ENCODE data around the gene CHI3L2. TPM values are rescaled to one million over a fixed set of nuclear protein-coding genes. Genes with fewer than 3 reads are reported as not detected.

The CHI3L2 gene
- total RNA-seq, 1 experiment from 2014 or later, result not detected

DNA sequence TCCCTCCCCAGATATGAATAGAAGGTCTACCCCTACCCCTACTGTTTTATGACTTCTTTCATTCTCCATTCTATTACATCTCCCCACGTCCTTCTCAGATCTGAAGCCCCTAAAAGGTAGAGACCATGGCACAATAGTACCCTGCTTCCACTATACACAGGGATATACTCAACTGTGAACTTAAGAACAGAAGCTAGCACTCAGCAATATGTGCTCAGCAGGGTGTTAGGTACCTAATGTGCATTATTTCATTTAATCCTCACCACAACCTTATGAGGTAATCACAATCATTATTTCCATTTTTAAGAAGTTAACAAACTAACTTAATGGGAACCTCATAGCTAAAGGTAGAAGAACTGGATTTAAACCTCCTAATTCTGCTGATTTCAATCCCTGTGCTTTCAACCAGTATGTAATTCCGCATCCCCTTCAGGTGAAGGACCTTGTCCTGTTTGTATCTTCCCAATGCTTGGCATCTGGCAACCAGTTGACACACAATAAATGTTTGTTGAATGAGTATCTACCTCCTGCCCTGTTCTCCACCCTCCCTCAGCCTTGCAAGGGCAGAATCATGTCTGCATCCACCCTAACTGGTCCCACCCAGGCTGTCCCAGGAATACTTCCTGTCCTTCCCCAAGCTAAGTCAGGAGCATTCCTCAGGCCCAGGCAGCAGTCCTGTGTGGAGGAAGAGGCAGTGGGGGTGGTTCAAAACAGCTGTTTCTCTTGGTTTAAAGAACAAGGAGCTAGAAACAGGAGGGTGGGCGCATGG, 33.6 kb upstream of the CHI3L2 start:
- CTCF ChIA-PET, result no interaction called here
- Histone ChIP-seq H3K27me3 (ENCODE audit: insufficient read depth, low read depth) (no peaks in the 10 kb centered on the region), H4K20me1 (ENCODE audit: insufficient read depth) (no peaks in the 10 kb centered on the region), H3F3A (ENCODE audit: insufficient read depth, low read depth) (peaks cover 13% of the 10 kb centered on the region), H2AFZ (no peak overlapping the region), H3K27ac (peak overlapping the region; percentile 79), H3K9me2 (ENCODE audit: insufficient read depth) (no peaks in the 10 kb centered on the region), H3K4me1 (replicated peaks; ENCODE audit: insufficient read depth) (peaks cover 48% of the 10 kb centered on the region), H3K36me3 (ENCODE audit: low read depth) (peaks cover 16% of the 10 kb centered on the region; the same call in 1 of the 2 replicates), H3K4me2 (peak overlapping the region; percentile 46), H3K9me3 (ENCODE audit: insufficient read depth, low read depth) (peaks cover 3% of the 10 kb centered on the region; the same call in 1 of the 2 replicates), H3K4me3 (no peak overlapping the region), H3K79me2 (ENCODE audit: low read depth) (no peaks in the 10 kb centered on the region)
- TF ChIP-seq, protein P1, sequence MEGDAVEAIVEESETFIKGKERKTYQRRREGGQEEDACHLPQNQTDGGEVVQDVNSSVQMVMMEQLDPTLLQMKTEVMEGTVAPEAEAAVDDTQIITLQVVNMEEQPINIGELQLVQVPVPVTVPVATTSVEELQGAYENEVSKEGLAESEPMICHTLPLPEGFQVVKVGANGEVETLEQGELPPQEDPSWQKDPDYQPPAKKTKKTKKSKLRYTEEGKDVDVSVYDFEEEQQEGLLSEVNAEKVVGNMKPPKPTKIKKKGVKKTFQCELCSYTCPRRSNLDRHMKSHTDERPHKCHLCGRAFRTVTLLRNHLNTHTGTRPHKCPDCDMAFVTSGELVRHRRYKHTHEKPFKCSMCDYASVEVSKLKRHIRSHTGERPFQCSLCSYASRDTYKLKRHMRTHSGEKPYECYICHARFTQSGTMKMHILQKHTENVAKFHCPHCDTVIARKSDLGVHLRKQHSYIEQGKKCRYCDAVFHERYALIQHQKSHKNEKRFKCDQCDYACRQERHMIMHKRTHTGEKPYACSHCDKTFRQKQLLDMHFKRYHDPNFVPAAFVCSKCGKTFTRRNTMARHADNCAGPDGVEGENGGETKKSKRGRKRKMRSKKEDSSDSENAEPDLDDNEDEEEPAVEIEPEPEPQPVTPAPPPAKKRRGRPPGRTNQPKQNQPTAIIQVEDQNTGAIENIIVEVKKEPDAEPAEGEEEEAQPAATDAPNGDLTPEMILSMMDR (conservative IDR thresholded peaks at IDR 0.05), result no peak
- TF ChIP-seq EZH2 (IDR thresholded peaks at IDR 0.05; ENCODE audit: low read depth), result no peak
- no peak for DNase-seq
- POLR2A ChIA-PET (ENCODE audit: unreplicated experiment), result no interaction called here
- intact Hi-C loops (cut with micrococcal nuclease; ENCODE audit: unreplicated experiment), result no loop called here
- BruUV-seq (replicated peaks), result no TSS peak

DNA sequence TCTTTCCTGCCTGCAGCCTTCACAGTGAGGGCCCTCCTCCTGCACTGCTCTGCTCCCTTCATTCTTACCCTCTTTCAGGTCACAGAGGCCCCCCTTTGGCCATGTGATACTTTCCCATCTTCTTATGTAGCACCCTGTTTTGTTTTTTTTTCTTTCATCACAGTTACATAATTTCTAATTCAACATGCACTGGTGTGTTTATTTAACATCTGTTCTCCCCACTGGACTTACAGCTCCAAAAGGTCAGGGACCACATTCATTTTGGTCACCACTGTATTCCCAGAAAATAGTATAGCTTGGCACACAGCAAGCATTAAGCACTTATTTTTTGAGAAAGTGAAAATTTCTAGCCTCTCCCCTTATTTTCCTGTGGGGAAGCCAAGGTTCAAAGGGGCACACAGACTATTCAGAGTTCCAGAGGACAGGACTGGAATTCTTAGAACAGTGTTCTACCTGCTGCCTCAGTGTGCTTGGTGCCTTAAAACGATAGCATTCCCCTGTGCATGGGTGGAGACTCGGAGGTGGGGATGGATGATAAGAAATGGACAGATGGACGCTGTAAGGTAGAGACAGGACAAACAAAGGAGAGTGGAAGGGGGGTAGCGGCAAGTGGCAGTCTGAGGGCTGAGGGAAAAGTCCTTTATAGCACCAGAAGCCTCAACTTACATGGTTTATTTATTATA, 32.4 kb upstream of the CHI3L2 start:
- ChIA-PET CTCF (no interaction called here), POLR2A (ENCODE audit: unreplicated experiment) (no interaction called here)
- no peak overlapping the region for H3K27ac ChIP-seq
- intact Hi-C loops (cut with micrococcal nuclease; ENCODE audit: unreplicated experiment), result no loop called here
- no peaks in the 10 kb centered on the region for H3K9me3 ChIP-seq (ENCODE audit: insufficient read depth, low read depth)
- H3K9me2 ChIP-seq (ENCODE audit: insufficient read depth), result no peaks in the 10 kb centered on the region
- no peak overlapping the region for H3K4me3 ChIP-seq
- H3F3A ChIP-seq (ENCODE audit: insufficient read depth, low read depth), result peaks cover 13% of the 10 kb centered on the region
- no peak overlapping the region for H2AFZ ChIP-seq
- H3K4me1 ChIP-seq (replicated peaks; ENCODE audit: insufficient read depth), result peaks cover 54% of the 10 kb centered on the region
- 0 out of 2 replicates have a peak, but pooled peaks cover 15% of the 10 kb centered on the region for H3K36me3 ChIP-seq (ENCODE audit: low read depth)
- no peak overlapping the region for H3K4me2 ChIP-seq
- H3K27me3 ChIP-seq (ENCODE audit: insufficient read depth, low read depth), result no peaks in the 10 kb centered on the region
- no TSS peak for BruUV-seq (replicated peaks)
- no peak for DNase-seq
- no peak for TF ChIP-seq EZH2 (IDR thresholded peaks at IDR 0.05; ENCODE audit: low read depth)
- TF ChIP-seq, protein P1 (conservative IDR thresholded peaks at IDR 0.05), result no peak
- peaks cover 4% of the 10 kb centered on the region for H3K79me2 ChIP-seq (ENCODE audit: low read depth)
- H4K20me1 ChIP-seq (ENCODE audit: insufficient read depth), result no peaks in the 10 kb centered on the region

DNA sequence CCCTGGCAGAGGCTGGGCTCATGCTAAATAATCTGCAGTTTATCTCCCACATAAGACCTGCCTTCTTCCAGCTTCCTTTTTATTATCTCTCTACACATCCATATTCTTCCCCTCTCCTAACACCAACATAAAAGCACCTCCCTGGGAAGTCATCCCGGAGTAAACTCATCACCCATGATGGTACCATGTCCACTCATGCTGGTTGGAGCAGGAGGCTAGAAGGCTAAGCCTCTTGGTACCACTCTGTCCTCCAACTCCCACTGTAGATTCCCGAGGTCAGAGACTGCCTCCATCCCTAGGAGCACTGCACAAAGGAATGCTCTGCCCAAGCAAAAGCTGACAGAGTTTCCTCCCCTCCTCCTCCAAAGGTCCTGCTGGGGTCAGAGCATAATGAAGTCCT, 31.3 kb upstream of the CHI3L2 start:
- H3K27ac ChIP-seq, result no peak overlapping the region
- DNase-seq, result no peak
- peaks cover 13% of the 10 kb centered on the region for H3K79me2 ChIP-seq (ENCODE audit: low read depth)
- no peaks in the 10 kb centered on the region for H3K9me2 ChIP-seq (ENCODE audit: insufficient read depth)
- peaks cover 12% of the 10 kb centered on the region for H3F3A ChIP-seq (ENCODE audit: insufficient read depth, low read depth)
- H3K36me3 ChIP-seq (ENCODE audit: low read depth), result 0 out of 2 replicates have a peak, but pooled peaks cover 15% of the 10 kb centered on the region
- BruUV-seq (replicated peaks), result no TSS peak
- CTCF ChIA-PET, result no interaction called here
- peaks cover 54% of the 10 kb centered on the region for H3K4me1 ChIP-seq (replicated peaks; ENCODE audit: insufficient read depth)
- no peaks in the 10 kb centered on the region for H3K9me3 ChIP-seq (ENCODE audit: insufficient read depth, low read depth)
- no peak overlapping the region for H3K4me2 ChIP-seq
- POLR2A ChIA-PET (ENCODE audit: unreplicated experiment), result no interaction called here
- no peak overlapping the region for H2AFZ ChIP-seq
- TF ChIP-seq, protein P1 (conservative IDR thresholded peaks at IDR 0.05), result no peak
- TF ChIP-seq EZH2 (IDR thresholded peaks at IDR 0.05; ENCODE audit: low read depth), result no peak
- H4K20me1 ChIP-seq (ENCODE audit: insufficient read depth), result no peaks in the 10 kb centered on the region
- no peak overlapping the region for H3K4me3 ChIP-seq
- H3K27me3 ChIP-seq (ENCODE audit: insufficient read depth, low read depth), result no peaks in the 10 kb centered on the region
- intact Hi-C loops (cut with micrococcal nuclease; ENCODE audit: unreplicated experiment), result no loop called here

Data from PC-9 (cell line).